GM18858 (cell line): ENCODE data around the gene SIL1.
"Not testable (repeated sequence)": the region's sequence is repeated elsewhere in the genome, so short reads cannot be mapped to it uniquely, and the experiment has no call there.

ENCODE experiments used
- ATAC-seq: cut with Tn5 transposase; IDR thresholded peaks from one replicate; pipeline ENCODE4 v1.9.1; 2021; ENCODE audit not compliant: unreplicated experiment

The SIL1 gene

GRCh38 chr5:139197710-139198669 is at the start of gene SIL1:
Gene SIL1 (minus strand): TSS chr5:139198368. CDS start chr5:139127843, 70,525 bp downstream.
- peak; percentile 86 for ATAC-seq

DNA sequence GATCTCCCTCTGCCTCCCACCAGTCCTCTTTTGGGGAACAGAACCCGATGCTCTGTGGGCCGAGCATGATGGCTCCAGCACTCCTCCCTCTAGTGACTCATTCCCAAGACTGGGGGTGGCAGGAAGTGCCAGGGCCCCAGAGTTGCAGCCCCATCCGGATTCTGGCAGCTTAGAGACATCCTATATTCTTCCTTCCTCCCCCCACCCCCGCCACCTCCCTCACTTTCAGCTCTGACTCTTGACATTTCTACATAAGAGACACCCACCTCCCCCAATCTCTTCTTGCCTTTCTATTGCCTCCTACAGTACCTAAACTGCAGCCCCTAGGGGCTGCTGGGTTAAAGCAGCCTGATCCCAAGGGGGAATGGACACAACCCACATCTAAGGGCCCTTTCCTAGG is 48.2 kb upstream of the SIL1 start:
- no peak for ATAC-seq

- no peak for ATAC-seq
Measured at GRCh38 chr5:139245637-139246339, 47.6 kb upstream of the SIL1 start.

DNA sequence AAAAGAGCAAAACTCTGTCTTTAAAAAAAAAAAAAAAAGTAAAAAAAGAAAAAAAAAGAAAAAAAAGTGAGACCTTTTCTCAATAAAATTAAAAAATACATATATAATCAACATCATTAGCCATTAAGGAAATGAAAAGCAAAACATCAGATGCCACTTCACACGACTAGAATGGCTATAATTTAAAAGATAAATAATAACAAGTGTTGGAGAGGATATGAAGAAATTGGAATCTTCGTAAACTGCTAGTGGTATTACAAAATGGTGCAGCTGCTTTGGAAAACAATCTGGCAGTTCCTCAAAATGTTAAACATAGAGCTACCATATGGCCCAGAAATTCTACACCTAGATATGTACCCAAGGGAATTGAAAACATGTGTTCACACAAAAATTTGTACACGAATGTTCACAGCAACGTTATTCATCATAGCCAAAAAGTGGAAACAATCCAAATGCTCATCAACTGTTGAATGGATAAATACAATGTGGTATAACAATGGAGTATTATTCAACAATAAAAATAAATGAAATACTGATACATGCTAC is 45.3 kb upstream of the SIL1 start:
- no peak for ATAC-seq

DNA sequence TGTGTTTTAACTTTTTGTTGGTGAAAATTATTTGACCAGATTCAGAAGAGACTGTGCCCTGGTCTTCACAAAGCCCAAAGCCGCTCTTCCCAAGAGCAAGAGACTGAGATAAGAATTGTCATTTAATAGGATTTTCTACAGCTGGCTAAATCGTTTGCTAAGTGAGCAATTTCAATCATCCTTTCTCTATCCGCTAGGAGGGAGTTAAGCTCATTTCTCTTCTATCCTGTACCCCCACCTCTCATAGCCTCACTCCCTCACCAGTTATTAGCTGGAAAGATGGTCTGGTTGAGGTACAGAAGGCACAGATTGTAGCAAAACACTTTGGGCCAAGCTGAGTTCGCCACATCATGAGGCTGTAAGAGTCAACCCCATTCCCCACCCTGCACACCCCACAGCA is 43.0 kb upstream of the SIL1 start:
- ATAC-seq, result no peak

- ATAC-seq, result no peak
Measured at GRCh38 chr5:139236479-139236878, 38.3 kb upstream of the SIL1 start.

GRCh38 chr5:139232147-139232724 is 34.1 kb upstream of the SIL1 start:
- no peak for ATAC-seq

DNA sequence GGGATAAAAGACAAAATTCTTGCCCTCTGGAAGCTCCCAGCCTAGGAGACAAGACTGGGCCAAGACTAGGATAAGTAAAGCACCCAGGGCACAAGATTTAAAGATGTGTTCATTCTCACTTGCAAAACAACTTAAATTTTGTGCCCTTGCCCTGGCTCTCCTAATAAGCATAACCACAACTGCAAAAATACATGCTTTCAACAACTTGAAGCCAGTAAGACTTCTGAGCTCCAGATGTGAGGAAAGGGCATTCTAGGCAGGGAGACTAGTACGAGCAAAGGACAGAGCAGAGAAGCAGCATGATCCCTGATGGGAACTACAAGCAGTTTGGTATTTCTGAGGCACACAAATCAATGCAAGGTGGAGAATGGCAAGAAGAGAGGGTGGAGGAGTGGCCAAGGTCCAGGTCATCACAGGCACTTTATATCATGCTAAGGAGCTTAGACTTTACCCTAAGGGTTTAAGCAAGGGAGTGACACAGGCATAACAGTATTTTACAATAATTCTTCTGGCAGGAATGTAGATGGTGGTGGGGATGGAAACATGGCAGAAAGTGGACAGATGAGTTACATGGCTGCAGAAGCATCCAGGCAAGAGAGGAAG is 30.1 kb upstream of the SIL1 start:
- no peak for ATAC-seq

DNA sequence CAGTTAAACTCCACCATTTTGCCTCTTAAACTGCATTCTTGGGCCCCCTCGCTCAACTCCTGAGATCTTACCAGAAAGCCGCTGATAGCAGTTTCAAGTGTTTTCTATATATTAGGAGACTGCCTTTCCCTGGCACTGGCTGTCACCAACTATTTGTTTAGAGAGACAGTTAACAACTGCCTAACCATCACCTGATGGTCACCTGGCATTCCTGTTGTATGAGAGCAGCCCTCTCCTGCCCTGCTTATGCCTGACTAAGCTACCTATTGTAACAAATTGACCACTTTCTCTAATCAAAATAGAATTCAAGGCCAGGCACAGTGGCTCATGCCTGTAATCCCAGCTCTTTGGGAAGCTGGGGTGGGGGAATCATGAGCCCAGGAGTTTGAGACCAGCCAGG is 28.0 kb upstream of the SIL1 start:
- no peak for ATAC-seq

DNA sequence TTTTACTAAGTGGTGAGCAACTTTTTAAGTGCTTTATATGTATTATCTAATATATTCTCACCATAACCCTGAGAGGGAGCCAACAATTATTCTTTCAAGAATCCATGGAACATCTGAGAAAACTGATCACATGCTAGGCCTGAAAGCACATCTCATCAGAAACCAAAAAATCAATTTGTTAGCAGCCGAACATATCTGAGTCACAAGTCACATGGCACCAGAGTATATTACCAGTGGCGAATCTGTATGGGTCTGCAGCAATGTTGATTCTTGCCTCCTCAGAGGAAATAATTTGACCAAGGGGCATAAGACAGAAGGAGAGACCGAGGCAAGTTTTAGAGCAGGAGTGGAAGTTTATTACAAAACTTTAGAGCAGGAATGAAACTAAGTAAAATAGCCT is 25.3 kb upstream of the SIL1 start:
- ATAC-seq, result no peak

DNA sequence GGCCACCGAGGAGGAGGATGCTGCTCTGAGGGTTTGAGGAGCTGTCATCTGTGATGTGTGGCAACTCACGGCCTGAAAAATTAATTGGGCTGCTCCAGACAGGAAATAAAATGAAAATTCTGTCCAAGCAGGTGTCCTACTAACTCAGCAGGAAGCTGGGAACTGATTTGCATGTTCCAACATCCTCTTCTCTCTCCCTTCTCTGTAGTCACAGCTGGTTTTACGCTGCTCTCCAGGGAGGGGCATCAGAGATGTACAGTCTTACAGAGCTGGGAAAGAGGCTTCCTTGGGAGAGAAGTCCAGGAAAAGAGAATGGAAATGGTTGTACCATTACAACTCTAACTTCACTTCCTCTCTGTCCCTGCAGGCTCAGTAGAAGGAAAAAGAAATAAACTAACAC is 24.2 kb upstream of the SIL1 start:
- ATAC-seq, result no peak

GRCh38 chr5:139218038-139218437 is 19.9 kb upstream of the SIL1 start:
- ATAC-seq, result not testable (repeated sequence)

DNA sequence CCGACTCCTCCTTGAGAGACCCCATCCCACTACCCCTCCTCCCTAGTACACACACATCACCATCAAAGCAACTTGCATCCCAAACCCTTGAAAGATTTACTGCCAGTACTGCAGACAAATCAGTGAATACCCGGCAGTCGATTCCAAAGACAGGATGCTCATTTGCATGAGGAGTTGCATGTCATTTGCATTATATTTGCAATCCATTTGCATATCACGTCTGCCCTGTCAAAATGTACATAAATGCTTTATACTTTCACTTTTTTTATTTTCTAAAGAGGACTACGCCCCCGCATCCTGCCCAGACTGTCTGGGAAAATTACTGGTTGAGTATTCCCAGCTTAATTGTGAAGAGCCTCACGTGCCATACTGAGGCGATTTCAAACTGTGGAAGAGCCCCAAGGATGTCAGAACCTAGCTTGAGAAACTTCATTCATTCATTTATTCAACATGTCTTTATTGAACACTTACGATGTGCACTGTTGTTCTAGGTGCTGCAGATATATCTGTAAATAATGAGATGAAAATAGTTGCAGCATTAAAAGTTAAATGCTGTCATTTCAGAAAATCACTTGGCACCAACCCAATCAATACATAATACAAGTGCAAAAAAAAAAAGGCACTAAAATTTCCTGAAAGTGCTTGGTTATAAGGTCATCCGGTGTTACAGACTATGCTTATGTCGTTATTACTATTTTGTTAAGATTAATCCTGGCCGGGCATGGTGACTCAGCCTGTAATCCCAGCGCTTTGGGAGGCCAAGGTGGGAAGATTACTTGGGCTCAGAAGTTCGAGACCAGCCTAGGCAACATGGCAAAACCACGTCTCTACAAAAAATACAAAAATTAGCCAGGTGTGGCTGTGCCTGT is 17.2 kb upstream of the SIL1 start:
- ATAC-seq, result no peak

DNA sequence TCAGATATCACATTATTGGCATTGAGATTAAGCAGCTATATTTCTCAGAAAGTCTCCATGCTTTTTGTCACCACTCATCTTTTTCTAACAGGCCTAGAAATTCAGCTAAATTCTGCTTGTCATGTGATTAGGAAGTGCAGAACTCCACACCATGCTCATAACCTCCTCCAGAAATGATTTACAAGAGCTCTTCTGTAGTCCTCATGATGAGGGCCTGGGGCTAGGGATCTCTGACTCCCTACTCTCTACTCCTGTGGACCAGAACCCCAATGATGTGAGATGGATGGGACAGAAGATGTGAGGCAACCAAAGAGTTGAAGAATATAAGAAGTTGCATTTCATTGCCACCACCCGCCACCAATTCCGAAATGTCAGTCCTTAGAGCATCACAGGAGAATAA is 16.5 kb upstream of the SIL1 start:
- ATAC-seq, result no peak

DNA sequence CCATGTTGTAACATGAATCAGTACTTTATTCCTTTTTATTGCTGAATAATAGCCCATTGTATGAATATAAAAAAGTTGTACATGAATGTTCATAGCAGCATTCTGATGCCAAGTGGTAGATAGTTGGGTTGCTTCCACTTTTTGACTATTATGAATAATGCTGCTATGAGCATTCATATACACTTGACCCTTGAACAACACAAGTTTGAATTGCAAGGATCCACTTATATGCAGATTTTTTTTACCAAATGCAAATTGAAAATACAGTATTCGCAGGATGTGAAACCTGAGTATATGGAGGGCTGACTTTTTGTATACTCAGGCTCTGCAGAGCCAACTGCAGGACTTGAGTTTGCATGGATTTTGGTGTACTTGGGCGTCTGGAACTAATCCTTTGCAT is 14.7 kb upstream of the SIL1 start:
- ATAC-seq, result no peak

DNA sequence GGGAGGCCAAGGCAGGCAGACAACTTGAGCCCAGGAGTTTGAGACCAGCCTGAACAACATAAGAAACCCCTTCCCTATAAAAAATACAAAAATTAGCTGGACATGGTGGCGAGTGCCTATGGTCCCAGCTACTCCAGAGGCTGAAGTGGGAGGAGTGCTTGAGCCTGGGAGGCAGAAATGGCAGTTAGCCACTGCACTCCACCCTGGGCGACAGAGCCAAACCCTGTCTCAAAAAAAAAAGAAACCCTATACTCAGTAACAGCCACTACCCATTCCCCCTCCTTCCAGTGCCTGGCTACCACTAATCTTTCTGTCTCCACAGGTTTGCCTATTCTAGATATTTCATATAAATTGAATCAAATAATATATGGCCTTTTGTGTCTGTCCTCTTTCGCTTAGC is 14.3 kb upstream of the SIL1 start:
- no peak for ATAC-seq

DNA sequence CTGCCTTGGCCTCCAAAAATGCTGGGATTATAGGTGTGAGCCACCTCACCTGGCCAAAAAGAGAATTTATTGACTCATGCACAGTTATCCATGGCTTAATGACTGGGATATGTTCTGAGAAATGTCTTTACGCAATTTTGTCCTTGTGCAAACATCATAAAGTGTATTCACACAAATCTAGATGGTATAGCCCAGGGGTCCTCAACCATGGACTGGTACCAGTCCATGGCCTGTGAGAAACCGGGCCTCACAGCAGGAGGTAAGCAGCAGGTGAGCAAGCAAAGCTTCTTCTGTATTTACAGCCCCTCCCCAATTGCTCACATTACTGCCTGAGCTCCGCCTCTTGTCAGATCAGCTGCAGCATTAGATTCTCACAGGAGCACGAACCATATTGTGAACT is 12.4 kb upstream of the SIL1 start:
- no peak for ATAC-seq

- no peak for ATAC-seq
Measured at GRCh38 chr5:139207297-139208000, 9.3 kb upstream of the SIL1 start.

DNA sequence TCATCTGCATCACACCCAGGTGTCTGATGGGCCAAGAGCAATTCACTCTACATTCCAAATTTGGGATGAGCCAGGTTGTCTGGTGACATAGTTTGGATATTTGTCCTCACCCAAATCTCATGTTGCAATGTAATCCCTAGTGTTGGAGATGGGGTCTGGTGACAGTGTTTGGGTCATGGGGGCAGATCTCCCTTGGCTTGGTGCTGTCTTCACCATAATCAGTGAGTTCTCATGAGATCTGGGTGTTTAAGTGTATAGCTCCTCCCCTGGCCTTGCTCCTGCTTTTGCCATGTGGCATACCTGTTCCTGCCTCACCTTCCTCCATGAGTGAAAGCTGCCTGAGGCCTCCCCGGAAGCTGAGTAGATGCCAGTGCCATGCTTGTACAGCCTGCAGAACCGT is 7.4 kb upstream of the SIL1 start:
- no peak for ATAC-seq

- ATAC-seq, result no peak
Measured at GRCh38 chr5:139205124-139205523, 7.0 kb upstream of the SIL1 start.
